Measurements from ENCODE around the gene ZC3H12D.
"Not testable (repeated sequence)": the region's sequence is repeated elsewhere in the genome, so short reads cannot be mapped to it uniquely, and the experiment has no call there.

The ZC3H12D gene

DNA sequence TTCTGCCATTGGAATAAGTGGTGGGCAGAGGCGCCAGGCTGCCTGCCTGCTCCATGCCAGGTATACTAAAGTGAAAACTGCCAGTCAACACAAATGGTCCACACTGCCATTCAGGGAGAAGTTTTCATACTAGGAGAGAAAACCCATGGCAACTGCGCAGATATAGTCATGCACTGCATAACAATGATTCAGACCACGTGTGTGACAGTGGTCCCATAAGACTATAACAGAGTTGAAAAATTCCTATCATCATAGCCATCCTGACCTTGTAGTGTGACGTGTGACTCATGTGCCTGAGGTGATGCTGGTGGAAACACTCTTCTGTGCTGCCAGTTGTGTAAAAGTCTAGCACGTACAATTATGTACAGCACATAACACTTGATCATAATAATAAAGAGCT lies 25.1 kb downstream of the ZC3H12D start:
- peak; percentile 74 for DNase-seq (ENCODE audit: low read depth)

GRCh38 chr6:149458806-149459205 lies 26.0 kb downstream of the ZC3H12D start:
- no peak for DNase-seq (ENCODE audit: low read depth)

- peak; percentile 14 for DNase-seq (ENCODE audit: low read depth)
Measured at GRCh38 chr6:149458196-149458595, 26.6 kb downstream of the ZC3H12D start.

- DNase-seq (ENCODE audit: low read depth) = no peak
Measured at GRCh38 chr6:149457316-149457884, 27.4 kb downstream of the ZC3H12D start.

GRCh38 chr6:149456311-149457021 lies 28.3 kb downstream of the ZC3H12D start:
- no peak for DNase-seq (ENCODE audit: low read depth)

- DNase-seq (ENCODE audit: low read depth) = no peak
Measured at GRCh38 chr6:149455031-149455732, 29.6 kb downstream of the ZC3H12D start.

DNA sequence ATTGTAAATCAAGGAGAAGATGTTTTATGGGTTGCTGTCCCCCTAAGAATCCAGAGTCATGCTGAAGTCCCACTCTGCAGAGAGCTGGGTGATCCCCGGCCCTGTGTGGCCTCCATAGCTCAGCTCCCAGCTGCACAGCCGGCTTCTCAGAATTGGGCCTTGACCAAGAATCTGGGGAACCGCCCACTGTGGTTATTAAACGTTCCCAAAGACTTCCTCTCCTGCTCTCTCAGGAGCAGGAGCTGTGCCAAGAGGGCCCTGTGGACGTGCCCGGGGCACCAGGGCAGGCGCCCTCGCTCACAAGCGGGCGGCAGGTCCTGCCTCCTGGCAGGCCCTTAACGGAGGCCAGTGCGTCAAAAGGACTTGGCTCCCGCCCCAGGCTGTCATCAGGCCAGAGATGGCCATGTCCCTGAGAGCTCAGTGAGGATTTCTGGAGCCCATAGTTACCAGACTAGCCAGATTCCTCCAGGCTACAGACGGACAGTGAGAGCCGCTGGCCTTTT lies 30.4 kb downstream of the ZC3H12D start:
- peak; percentile 97 for DNase-seq (ENCODE audit: low read depth)

GRCh38 chr6:149453597-149454345 lies 31.0 kb downstream of the ZC3H12D start:
- DNase-seq (ENCODE audit: low read depth) = no peak

GRCh38 chr6:149452037-149452939 lies 32.5 kb downstream of the ZC3H12D start:
- no peak for DNase-seq (ENCODE audit: low read depth)

DNA sequence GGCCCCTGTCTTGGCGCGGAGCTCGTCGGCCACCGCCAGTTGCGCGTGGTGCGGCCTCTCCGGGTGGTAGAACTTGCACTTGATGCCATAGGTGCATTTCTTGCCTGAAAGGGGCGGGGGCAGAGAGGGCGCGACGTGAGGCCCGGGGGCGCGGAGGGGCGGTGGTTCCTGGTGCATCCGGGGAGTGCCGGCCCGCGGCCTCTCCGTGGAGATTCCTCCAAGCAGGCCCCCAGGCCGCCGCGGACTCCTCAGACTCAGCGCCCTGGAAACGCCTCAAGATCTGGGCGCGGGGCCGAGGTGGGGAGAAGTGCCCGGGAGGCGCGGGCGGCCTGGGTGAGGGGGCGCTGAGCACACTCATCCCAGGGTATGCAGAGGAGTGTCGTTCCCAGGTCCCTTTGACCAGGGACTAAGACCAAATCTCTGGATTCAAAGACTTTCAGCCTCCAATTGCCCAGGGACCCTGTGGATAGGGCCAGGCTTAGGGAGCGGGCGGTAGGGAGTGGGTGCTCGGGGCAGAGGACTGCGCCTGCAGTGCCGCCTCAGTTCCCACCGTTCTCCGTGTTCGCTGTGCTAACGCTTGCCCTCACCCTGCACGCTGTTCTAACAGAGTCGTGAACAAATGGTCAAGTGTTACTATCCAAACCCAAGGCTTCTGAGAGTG lies 33.3 kb downstream of the ZC3H12D start:
- no peak for DNase-seq (ENCODE audit: low read depth)

- DNase-seq (ENCODE audit: low read depth) = peak; percentile 23
Measured at GRCh38 chr6:149450679-149451375, 34.0 kb downstream of the ZC3H12D start.

- DNase-seq (ENCODE audit: low read depth) = no peak
Measured at GRCh38 chr6:149449831-149450678, 34.8 kb downstream of the ZC3H12D start.

- no peak for DNase-seq (ENCODE audit: low read depth)
Measured at GRCh38 chr6:149448821-149449453, 35.9 kb downstream of the ZC3H12D start.

DNA sequence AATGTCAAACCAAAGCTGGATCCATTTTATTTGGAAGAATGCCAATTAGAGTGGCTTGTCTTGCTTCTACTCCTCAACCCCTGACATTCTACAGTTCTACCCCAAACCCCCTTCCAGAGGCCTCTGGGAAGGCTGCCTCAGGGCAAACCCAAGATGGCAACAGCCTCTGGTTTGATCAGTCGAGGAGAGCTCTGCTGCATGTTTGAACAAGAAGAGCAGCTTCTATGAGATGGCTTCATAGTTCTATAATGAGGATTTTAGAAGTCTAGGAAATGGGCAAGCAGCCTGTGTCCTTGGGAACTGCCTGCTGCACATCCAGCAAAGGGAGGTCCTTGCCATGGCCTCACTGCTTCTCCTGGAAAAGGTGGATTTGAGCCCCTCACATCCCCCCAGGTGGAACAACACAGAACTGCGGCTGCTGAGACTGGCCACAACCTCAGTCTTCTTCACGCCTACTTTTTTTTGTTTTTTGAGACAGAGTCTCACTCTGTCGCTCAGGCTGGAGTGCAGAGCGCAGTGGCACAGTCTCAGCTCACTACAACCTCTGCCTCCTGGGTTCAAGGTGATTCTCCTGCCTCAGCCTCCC lies 37.9 kb downstream of the ZC3H12D start:
- DNase-seq (ENCODE audit: low read depth) = no peak

DNA sequence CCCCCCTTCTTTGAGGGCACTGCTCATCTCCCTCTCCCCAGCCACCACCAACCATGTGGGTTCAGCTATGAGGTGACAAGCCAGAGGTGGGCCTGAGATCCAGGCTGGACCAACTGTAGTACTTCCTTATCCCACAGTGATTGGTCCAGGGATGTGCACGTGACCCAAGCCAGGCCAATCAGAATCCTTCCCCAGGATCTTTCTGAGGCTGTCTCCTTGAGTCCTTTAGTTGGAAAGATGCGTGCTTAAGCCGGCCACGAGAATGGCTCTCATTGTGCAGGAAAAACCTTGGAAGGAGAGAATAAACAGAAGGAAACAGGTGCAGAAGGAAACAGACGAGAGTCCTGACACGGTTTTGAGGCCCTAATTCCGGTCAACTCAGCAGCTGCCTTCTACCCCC lies 39.2 kb downstream of the ZC3H12D start:
- no peak for DNase-seq (ENCODE audit: low read depth)

DNA sequence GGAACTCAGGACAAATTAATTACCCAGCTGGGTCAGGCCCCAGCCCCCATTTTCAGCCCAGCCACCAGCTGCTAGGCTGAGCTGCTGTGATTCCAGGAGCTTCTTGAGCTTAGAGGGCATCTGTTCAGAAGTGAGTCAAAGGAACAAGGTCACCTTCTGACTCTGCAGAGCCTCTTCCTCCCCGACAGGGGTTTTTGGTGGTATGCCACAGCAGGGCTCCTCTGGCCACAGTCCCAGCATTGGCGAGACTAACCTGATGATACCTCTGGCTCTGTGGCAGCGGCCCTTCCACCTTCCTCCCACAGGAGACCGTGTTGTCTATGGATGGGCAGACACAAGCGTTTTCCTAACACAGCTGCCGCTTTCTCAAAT lies 39.7 kb downstream of the ZC3H12D start:
- DNase-seq (ENCODE audit: low read depth) = no peak

DNA sequence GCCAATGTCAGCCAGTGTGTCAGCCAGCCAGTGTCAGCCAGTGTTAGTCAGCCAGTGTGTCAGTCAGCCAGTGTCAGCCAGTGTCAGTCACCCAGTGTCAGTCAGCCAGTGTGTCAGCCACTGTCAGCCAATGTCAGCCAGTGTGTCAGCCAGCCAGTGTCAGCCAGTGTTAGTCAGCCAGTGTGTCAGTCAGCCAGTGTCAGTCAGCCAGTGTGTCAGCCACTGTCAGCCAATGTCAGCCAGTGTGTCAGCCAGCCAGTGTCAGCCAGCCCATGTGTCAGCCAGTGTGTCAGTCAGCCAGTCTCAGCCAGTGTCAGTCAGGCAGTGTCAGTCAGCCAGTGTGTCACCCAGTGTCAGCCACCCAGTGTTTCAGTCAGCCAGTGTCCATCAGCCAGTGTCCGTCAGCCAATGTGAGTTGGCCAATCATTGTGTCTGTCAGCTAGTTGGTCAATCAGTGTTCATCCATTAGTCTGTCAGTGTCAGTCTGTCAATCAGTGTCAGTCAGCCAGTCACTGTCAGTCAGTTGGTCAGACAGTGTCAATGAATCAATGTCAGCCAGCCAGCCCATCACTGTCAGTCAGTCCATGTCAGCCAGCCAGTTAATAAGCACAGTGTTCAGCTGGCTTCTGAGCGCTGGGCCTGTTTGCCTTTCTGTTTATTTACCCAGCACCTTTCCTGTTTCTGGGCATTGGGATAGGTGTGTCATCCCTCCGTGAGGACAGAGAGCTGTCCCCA lies 40.3 kb downstream of the ZC3H12D start:
- DNase-seq (ENCODE audit: low read depth) = not testable (repeated sequence)
